Prostate gland (tissue), 2 donors: Measurements from ENCODE around the gene NLRC5.

Experiments
- POLR2A ChIP-seq: fragments of 450-650 bp; IDR thresholded peaks from one replicate; pipeline ENCODE4 v1.6.1; 2016; ENCODE audit warnings: antibody characterized with exemption, mild to moderate bottlenecking
- TF ChIP-seq, protein P1 (sequence below), 4 experiments: fragments of 200-600 bp in 2 of 4; fragments of 450-650 bp in 2 of 4; sonication (generic) in 2 of 4; IDR thresholded peaks; 1 replicate in 3 of 4; 2 replicates in 1 of 4; pipeline ENCODE4 v1.5.1; 2016 to 2019; ENCODE audit warnings: antibody characterized with exemption in 4 of 4, mild to moderate bottlenecking in 2 of 4, moderate library complexity in 2 of 4

DNA sequence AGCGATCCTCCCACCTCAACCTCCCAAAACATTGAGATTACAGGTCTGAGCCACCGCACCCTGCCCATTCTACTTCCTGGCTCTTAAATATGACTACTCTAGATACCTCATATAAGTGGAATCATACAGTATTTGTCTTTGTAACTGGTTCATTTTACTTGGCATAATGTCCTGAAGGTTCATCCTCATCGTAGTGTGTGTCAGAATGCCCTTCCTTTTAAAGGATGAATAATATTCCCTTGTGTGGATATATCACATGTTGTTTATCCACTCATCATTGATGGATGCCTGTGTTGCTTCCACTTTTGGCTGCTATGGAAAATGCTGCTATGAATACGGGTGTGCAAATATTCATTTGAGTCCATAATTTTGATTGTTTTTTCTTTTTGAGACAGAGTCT, 33.3 kb upstream of the NLRC5 start:
- TF ChIP-seq POLR2A: no peak
- TF ChIP-seq, protein P1, sequence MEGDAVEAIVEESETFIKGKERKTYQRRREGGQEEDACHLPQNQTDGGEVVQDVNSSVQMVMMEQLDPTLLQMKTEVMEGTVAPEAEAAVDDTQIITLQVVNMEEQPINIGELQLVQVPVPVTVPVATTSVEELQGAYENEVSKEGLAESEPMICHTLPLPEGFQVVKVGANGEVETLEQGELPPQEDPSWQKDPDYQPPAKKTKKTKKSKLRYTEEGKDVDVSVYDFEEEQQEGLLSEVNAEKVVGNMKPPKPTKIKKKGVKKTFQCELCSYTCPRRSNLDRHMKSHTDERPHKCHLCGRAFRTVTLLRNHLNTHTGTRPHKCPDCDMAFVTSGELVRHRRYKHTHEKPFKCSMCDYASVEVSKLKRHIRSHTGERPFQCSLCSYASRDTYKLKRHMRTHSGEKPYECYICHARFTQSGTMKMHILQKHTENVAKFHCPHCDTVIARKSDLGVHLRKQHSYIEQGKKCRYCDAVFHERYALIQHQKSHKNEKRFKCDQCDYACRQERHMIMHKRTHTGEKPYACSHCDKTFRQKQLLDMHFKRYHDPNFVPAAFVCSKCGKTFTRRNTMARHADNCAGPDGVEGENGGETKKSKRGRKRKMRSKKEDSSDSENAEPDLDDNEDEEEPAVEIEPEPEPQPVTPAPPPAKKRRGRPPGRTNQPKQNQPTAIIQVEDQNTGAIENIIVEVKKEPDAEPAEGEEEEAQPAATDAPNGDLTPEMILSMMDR (IDR thresholded peaks at IDR 0.05): no peak
